ENCODE results near the gene USH1G.

The USH1G gene

DNA sequence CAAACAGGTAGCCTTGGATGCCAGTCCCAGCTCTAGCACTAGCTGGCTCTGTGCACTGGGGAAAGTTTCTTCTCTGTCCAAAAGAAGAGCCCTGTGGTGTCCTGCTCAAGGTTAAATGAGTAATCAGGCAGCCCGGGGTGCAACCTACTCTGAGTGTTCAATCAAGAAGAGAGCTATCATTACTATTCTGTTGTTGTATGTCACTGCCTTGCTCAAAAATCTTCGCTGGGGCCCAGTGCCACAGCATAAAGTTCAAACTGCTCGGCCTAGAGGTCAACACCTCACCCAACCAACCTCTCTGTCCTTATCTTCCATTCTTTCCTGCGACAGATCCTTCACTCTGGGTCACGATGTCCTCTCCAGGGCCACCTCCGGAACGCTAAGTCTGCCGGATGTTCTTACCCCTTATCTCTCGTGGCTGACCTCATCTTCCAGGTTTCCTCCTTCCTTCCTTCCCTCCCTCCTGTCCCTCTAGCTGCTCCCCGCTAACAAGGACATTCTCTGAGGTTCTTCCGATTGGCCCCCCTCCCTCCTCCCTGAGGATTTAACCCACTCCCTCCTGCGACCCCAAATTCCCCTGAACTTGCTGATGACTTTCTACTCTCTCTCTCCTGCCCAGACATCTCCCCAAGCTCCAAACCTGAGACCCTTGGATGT lies 54.7 kb downstream of the USH1G start:
- H3K9me3 ChIP-seq (ENCODE audit: control insufficient read depth in 1 of 2, low read length in 2 of 2) = no peaks in the 10 kb centered on the region
- H3K4me3 ChIP-seq (ENCODE audit: low read depth in 1 of 2, low read length in 2 of 2) = no peak overlapping the region
- no peaks in the 10 kb centered on the region for H3K27me3 ChIP-seq (ENCODE audit: low read depth, low read length)
- no peaks in the 10 kb centered on the region for H3K36me3 ChIP-seq (ENCODE audit: control insufficient read depth in 1 of 2, insufficient read depth in 2 of 2, low read length in 2 of 2)
- peaks cover 5 to 15% of the 10 kb centered on the region in 2 donors for H3K4me1 ChIP-seq (ENCODE audit: control insufficient read depth in 1 of 2, insufficient read depth in 2 of 2, low read length in 2 of 2)
- no peak overlapping the region for H3K27ac ChIP-seq (ENCODE audit: low read length)

DNA sequence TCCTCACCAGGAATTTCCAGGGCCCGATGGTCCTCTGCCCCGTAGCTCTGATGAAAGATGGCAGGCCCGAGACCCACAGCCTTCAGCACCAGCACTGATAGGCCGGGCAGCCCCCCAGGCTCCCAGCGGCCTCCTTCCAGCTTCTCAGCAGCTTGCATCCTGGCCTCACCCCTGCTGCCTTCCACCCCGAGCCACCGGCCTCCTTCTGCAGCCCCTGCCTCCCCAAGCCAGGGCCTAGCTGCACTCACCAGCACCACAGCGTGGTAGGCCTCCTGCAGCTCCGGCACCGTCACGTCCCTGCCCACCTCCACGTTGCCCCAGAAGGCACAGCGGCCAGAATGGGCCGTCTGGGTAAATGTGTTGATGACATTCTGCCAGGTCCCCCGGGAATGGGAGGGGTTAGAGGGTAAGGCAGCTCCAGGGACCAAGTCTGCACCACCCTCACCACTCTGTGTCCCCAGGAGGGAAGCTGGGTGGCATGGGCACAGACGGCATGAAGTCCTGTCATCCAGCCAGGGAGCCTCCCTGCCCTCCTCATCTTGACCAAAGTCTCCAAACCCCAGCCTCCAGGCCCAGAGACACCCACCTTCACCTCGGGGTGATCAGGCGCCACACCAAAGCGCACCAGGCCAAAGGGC lies 56.7 kb downstream of the USH1G start:
- Histone ChIP-seq H3K9me3 (ENCODE audit: control insufficient read depth in 1 of 2, low read length in 2 of 2) (no peaks in the 10 kb centered on the region), H3K27me3 (ENCODE audit: low read depth, low read length) (peaks cover 4% of the 10 kb centered on the region), H3K27ac (ENCODE audit: low read length) (no peak overlapping the region), H3K4me1 (ENCODE audit: control insufficient read depth in 1 of 2, insufficient read depth in 2 of 2, low read length in 2 of 2) (peaks cover 0 to 11% of the 10 kb centered on the region in 2 donors), H3K4me3 (ENCODE audit: low read depth in 1 of 2, low read length in 2 of 2) (no peak overlapping the region), H3K36me3 (ENCODE audit: control insufficient read depth in 1 of 2, insufficient read depth in 2 of 2, low read length in 2 of 2) (no peaks in the 10 kb centered on the region)

All from muscle layer of duodenum (tissue), 2 donors.